HTERT RPE-1 (cell line): ENCODE data around the gene FGF4.

ENCODE experiments used
- in situ Hi-C: fragments of 300-500 bp; cut with MboI; formaldehyde crosslinking; loops from 4 replicates; pipeline ENCODE4 v1.14.3; 2020; ENCODE audit warnings: low sequenced_read_pairs

FGF4 gene

GRCh38 chr11:69775163-69775755 lies at the start of gene FGF4:
FGF4 (minus strand) TSS chr11:69775341; CDS start chr11:69775084, 257 bp downstream.
- in situ Hi-C loops = no loop called here

- in situ Hi-C loops = no loop called here
These were observed 48.6 kb upstream of the FGF4 start for GRCh38 chr11:69823641-69824265.

- in situ Hi-C loops = no loop called here
These were observed 47.7 kb upstream of the FGF4 start for GRCh38 chr11:69822676-69823494.

- in situ Hi-C loops = no loop called here
These were observed 46.4 kb upstream of the FGF4 start for GRCh38 chr11:69821511-69822040.

GRCh38 chr11:69820441-69820840 lies 45.3 kb upstream of the FGF4 start:
- in situ Hi-C loops = no loop called here

GRCh38 chr11:69819541-69820070 lies 44.5 kb upstream of the FGF4 start:
- in situ Hi-C loops = no loop called here

- in situ Hi-C loops = no loop called here
These were observed 43.7 kb upstream of the FGF4 start, which contains the start of gene FGF3 for GRCh38 chr11:69818603-69819441. FGF3 (minus strand) TSS chr11:69819416; CDS start chr11:69818933, 483 bp downstream.

- in situ Hi-C loops = no loop called here
These were observed 43.1 kb upstream of the FGF4 start for GRCh38 chr11:69818231-69818602.

GRCh38 chr11:69817265-69818230 lies 42.4 kb upstream of the FGF4 start:
- in situ Hi-C loops = no loop called here

- in situ Hi-C loops = no loop called here
These were observed 41.5 kb upstream of the FGF4 start for GRCh38 chr11:69816671-69817070.

- in situ Hi-C loops = no loop called here
These were observed 40.8 kb upstream of the FGF4 start for GRCh38 chr11:69815973-69816372.

- in situ Hi-C loops = no loop called here
These were observed 39.8 kb upstream of the FGF4 start for GRCh38 chr11:69814902-69815301.

GRCh38 chr11:69814411-69814810 lies 39.3 kb upstream of the FGF4 start:
- in situ Hi-C loops = no loop called here

GRCh38 chr11:69813839-69814238 lies 38.7 kb upstream of the FGF4 start:
- in situ Hi-C loops = no loop called here

GRCh38 chr11:69812946-69813345 lies 37.8 kb upstream of the FGF4 start:
- in situ Hi-C loops = no loop called here

- in situ Hi-C loops = no loop called here
These were observed 37.1 kb upstream of the FGF4 start for GRCh38 chr11:69812256-69812655.

GRCh38 chr11:69811431-69811830 lies 36.3 kb upstream of the FGF4 start:
- in situ Hi-C loops = no loop called here

GRCh38 chr11:69810289-69811118 lies 35.4 kb upstream of the FGF4 start:
- in situ Hi-C loops = no loop called here
